Hepatocyte (in vitro differentiated cells): ENCODE measurements around the gene CDV3.

Experiments
- CTCF ChIP-seq: fragments of 200-600 bp; sonication (generic); IDR thresholded peaks from 2 replicates; pipeline ENCODE4 v1.5.1; 2016; ENCODE audit warnings: antibody characterized with exemption, mild to moderate bottlenecking; ENCODE audit not compliant: poor library complexity
- EZH2 ChIP-seq: fragments of 200-600 bp; sonication (generic); IDR thresholded peaks from 2 replicates; pipeline ENCODE4 v1.6.1; 2016; ENCODE audit warnings: antibody characterized with exemption, mild to moderate bottlenecking, borderline replicate concordance

DNA sequence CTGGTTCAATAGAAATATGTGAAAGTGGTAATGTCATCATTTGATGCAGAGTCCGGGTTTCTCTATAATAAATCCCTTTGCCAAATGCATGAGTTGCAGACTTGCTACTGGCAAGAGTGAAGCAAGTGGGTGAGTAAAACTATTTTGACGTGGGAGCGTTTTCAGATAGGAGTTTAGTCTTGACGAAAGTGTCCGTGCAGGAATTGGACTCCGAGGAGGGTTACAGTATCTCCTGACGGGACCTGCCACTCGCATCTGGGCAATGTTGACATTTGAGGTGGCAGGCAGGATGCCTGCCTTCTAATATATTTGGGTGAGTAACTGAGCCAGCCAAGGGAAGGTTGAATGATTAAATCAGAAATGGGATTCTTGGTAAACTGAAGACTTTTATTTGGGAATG, 16.0 kb downstream of the CDV3 start:
- TF ChIP-seq CTCF = no peak
- no peak for TF ChIP-seq EZH2
